CD4-positive, alpha-beta T cell treated with Interleukin-6 for 4 hours (primary cell): ENCODE measurements around the gene RFTN1.
"Not testable (repeated sequence)": the region's sequence is repeated elsewhere in the genome, so short reads cannot be mapped to it uniquely, and the experiment has no call there.

Experiments
- DNase-seq: peaks from one replicate; pipeline ENCODE4 v3.0.0-alpha.2; 2020; ENCODE audit warnings: mixed read lengths

The RFTN1 gene

GRCh38 chr3:16319307-16319706 lies 194.2 kb downstream of the RFTN1 start:
- DNase-seq, result peak; percentile 92

- DNase-seq, result no peak
Observed at GRCh38 chr3:16318176-16318575, 195.3 kb downstream of the RFTN1 start.

GRCh38 chr3:16317561-16317945 lies 195.9 kb downstream of the RFTN1 start:
- no peak for DNase-seq

GRCh38 chr3:16316847-16317560 lies 196.5 kb downstream of the RFTN1 start:
- no peak for DNase-seq

DNA sequence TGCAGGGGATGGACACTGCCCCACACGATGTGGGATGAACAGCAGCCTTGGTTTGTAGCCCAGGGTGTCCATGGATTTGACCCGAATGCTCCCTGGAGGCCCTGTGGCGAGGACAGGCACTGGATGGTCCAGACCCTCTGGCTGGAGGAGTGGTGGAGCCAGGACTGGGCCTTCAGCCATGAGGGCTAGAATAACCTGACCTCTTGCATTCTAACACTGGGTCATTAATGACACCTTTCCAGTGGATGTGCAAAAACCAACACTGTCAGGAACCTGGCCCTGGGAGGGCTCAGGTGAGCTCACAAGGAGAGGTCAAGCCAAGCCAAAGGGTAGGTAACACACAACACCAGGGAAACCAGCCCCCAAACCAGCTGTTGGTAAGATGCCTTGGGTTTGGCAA lies 197.1 kb downstream of the RFTN1 start:
- no peak for DNase-seq

DNA sequence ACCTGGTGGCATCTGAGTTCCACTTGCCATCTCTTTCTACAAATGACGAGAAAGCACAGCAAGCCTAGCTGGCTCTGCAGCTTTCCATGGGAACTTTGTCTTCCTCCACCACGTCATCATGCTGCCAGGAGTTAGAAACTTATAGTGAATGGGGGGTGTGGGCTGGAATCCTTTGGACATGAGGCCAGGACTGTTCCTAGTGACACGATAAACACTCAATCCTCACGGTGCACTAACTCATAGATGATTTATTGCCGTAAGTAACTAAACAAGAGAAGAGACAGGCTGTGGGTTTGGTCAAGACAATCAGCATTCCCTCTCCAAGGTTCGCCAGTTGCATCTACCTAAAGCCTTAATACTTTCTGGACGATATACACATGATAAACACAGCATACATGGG lies 197.9 kb downstream of the RFTN1 start:
- DNase-seq, result no peak

DNA sequence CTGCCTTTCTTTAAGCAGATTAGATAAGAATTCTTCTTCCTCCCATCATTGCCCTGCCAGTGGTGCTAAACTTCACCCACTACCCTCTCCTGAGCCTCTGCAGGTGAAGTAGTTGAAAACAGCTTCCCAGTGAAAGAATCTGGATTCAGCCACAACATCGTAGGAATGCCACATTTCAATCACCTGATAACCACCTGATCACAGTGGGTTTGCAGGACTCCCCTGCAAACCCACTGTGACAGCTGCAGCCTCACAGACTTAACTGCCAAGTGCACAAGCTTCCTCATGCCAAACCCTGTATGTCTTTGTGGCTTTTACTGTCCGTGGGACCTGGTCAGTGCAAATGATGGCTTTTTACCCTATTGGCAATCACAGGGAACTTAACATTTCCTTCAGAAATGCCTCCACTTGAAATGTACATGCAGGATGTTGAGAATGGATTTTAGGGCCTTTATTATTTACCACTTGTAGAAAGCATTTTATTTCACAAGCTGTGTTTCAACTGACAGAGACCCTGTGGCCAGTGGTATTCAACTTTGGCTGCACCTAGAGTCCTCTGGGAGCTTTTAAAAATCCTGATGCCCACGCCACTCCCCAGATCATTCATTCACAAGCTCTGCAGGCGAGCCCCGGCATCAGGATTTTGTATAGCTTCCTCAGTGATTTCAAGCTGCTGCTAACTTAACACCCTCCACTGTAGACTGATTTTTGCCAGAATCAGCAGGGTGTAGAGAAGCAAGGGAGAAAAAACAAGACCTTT lies 199.4 kb downstream of the RFTN1 start:
- DNase-seq, result no peak

GRCh38 chr3:16311960-16312451 lies 201.5 kb downstream of the RFTN1 start:
- peak; percentile 72 for DNase-seq

- not testable (repeated sequence) for DNase-seq
Observed at GRCh38 chr3:16310486-16310885, 203.0 kb downstream of the RFTN1 start.

DNA sequence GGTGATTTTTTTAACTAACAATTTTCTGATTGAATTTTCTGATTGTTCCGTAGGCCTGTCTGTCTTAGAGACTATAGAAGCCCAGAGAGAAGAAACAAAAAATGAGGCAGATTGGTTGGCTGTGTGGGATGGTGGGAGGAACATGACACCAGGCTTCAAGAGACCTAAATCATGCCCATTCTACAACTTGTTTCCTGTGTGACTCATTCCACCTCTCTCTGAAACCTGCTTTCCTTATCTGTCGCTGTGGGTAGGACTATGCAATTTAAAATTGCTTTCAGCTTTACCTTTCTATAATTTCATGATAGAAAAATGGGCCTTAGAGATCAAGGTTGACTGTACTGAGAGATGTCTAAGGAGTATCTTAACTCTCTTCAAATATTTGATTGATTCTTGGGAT lies 203.9 kb downstream of the RFTN1 start:
- peak; percentile 71 for DNase-seq

- DNase-seq, result no peak
Observed at GRCh38 chr3:16308727-16309126, 204.8 kb downstream of the RFTN1 start.

- DNase-seq, result no peak
Observed at GRCh38 chr3:16307832-16308531, 205.5 kb downstream of the RFTN1 start.

- DNase-seq, result peak; percentile 56
Observed at GRCh38 chr3:16305111-16305541, 208.4 kb downstream of the RFTN1 start.

DNA sequence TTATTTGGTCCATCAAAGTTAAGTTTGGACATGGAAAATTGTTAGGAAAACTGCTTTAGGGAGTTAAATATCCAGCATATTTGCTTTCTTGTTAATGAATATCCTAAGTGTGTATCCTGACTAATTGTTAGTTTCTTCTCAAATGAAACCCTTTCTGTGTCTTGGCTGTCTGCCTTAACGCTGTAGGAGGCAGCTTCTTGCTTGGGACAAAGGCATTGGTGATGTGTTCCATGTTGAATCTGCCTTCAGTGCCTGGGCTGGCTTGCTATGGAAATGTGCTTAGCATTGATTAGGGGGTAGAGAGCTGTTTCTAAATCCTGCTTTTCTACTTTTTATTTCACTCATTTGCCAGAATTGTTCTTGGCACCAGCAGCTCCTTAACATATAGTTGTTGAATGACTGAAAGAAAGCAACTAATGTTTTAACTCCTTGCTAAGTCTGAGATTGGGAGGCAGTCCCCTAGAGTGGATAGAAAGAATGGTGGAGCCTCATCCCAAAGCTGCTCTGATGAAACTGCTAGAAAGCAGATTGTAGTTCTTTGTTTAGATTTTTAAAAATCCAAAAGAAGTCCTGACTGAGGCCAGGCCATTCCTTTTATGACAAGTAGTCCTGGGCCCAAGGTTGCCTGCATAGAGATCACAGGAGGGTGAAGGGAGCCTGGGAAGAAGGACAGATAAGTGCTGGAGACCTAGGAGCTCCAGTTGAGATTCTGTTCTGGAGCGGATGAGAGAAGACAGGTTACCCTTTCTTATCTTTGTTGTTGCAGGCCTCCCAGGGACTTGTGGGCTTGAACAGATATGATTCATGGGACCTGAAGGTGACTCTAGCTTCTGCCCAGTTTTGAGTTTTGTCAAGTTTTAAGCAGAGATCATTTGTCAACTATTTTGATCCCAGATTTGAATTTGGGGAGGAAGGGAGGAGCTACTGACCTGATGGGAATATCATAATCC lies 209.2 kb downstream of the RFTN1 start:
- DNase-seq, result peak; percentile 51

DNA sequence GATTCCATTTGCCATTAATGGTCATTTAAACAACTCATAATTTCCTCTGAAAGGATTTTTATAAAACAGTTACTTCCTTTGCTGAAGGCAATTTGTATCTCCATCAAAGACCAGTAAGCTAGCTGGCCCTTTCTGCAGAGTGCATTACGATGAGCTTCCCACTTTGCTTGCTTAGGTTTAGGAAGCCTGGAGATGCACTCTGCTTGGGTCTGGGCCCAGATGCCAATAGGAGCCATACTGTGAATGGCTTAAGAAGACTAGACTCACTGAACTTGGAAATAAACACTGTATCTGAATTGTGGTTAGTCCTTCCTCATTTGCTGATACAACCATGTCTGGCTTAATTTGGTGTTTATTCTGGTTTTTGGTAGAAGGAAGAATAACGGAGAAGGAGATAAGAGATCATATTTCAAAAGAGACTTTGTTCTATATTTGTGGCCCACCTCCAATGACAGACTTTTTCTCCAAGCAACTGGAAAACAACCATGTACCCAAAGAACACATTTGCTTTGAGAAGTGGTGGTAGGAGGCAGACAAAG lies 210.4 kb downstream of the RFTN1 start:
- no peak for DNase-seq

DNA sequence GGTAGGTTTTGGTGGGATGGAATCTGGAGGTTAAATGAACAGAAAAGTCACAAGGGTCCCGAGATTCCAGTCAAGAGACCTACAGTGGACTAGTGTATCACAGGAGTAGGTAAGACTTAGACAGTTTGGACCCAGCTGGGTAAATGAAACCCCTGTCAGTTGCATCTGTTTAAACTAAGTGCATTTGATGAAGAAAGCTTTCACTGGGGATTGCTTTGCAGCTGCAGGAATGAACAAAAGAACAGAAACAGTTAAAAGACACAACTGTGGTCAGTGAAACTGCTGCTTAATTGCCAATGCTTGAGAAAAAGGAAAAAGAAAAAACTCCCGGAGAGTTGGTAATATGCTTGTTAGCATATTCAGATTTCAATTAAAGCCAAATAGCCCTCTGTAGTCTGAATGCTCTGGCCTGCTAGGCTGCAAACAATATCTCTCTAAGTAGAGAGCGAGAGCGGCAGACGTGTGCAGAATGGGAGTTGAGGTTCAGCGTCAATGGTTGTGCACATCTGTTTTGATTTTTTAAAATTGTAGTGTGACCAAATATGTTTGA lies 211.3 kb downstream of the RFTN1 start:
- no peak for DNase-seq

GRCh38 chr3:16301507-16301906 lies 212.0 kb downstream of the RFTN1 start:
- peak; percentile 59 for DNase-seq

GRCh38 chr3:16300881-16301359 lies 212.6 kb downstream of the RFTN1 start:
- DNase-seq, result peak; percentile 70

- DNase-seq, result no peak
Observed at GRCh38 chr3:16300307-16300706, 213.2 kb downstream of the RFTN1 start.

DNA sequence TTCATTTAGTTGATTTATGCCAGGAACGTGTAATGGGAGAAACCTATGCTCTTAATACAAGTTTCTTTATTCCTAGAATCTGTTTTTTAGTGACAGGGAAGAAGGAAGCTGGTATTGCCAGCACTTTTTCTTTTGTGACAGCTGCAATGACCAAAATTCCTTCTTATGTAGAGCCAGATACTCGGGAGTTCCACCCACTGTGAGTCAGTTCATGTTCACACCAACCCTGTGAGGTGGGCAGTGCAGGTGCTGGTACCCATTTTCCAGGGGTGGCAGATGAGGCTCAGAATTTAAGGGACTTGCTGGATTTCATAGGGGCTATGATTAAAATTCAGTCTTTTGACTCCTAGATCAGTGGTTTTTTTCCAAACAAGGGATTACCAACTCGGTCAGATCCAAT lies 213.8 kb downstream of the RFTN1 start:
- DNase-seq, result no peak

GRCh38 chr3:16298891-16299290 lies 214.6 kb downstream of the RFTN1 start:
- DNase-seq, result no peak
